ENCODE measurements around the gene TMEM119.
"Not testable (repeated sequence)": the region's sequence is repeated elsewhere in the genome, so short reads cannot be mapped to it uniquely, and the experiment has no call there.

TMEM119 gene

GRCh38 chr12:108581311-108582227 is 16.3 kb downstream of the TMEM119 start:
- DNase-seq, result no peak

- DNase-seq, result no peak
Measured at GRCh38 chr12:108580531-108580930, 17.4 kb downstream of the TMEM119 start.

- DNase-seq, result no peak
Measured at GRCh38 chr12:108578813-108579212, 19.1 kb downstream of the TMEM119 start.

GRCh38 chr12:108578264-108578663 is 19.6 kb downstream of the TMEM119 start:
- no peak for DNase-seq

GRCh38 chr12:108577458-108577857 is 20.4 kb downstream of the TMEM119 start:
- DNase-seq, result no peak

GRCh38 chr12:108576660-108577234 is 21.1 kb downstream of the TMEM119 start:
- DNase-seq, result no peak

- DNase-seq, result no peak
Measured at GRCh38 chr12:108575199-108575912, 22.5 kb downstream of the TMEM119 start.

GRCh38 chr12:108574276-108574675 is 23.6 kb downstream of the TMEM119 start:
- DNase-seq, result not testable (repeated sequence)

- DNase-seq, result no peak
Measured at GRCh38 chr12:108573317-108573716, 24.6 kb downstream of the TMEM119 start.

GRCh38 chr12:108572166-108572790 is 25.6 kb downstream of the TMEM119 start:
- DNase-seq, result no peak

GRCh38 chr12:108571609-108572165 is 26.2 kb downstream of the TMEM119 start:
- no peak for DNase-seq

- no peak for DNase-seq
Measured at GRCh38 chr12:108570743-108571608, 26.9 kb downstream of the TMEM119 start.

- peak; percentile 47 for DNase-seq
Measured at GRCh38 chr12:108568338-108569154, 29.3 kb downstream of the TMEM119 start.

- no peak for DNase-seq
Measured at GRCh38 chr12:108567406-108568337, 30.2 kb downstream of the TMEM119 start.

GRCh38 chr12:108566452-108566851 is 31.4 kb downstream of the TMEM119 start:
- no peak for DNase-seq

GRCh38 chr12:108565976-108566375 is 31.9 kb downstream of the TMEM119 start:
- DNase-seq, result peak; percentile 59

GRCh38 chr12:108565146-108565545 is 32.7 kb downstream of the TMEM119 start:
- DNase-seq, result no peak

- DNase-seq, result no peak
Measured at GRCh38 chr12:108564724-108565123, 33.2 kb downstream of the TMEM119 start.

GRCh38 chr12:108563804-108564151 is 34.1 kb downstream of the TMEM119 start:
- no peak for DNase-seq
